NCI-H82 treated with DMSO at 0.1 percent for 48 hours (cell line): ENCODE measurements around the gene STUM.
"Not testable (repeated sequence)": the region's sequence is repeated elsewhere in the genome, so short reads cannot be mapped to it uniquely, and the experiment has no call there.

Experiments used
- DNase-seq: peaks from one replicate; lab custom pipeline; 2025; ENCODE audit not compliant: unreplicated experiment; lab: John Stamatoyannopoulos, UW

The STUM gene

GRCh38 chr1:226603022-226603857, 54.7 kb downstream of the STUM start:
- no peak for DNase-seq

- DNase-seq, result no peak
Observed at GRCh38 chr1:226603858-226604559, 55.4 kb downstream of the STUM start.

- no peak for DNase-seq
Observed at GRCh38 chr1:226604560-226605317, 56.2 kb downstream of the STUM start.

- no peak for DNase-seq
Observed at GRCh38 chr1:226605318-226605950, 56.9 kb downstream of the STUM start.

- no peak for DNase-seq
Observed at GRCh38 chr1:226606311-226607267, 58.0 kb downstream of the STUM start.

- DNase-seq, result no peak
Observed at GRCh38 chr1:226607268-226607660, 58.7 kb downstream of the STUM start.

GRCh38 chr1:226607821-226608220, 59.3 kb downstream of the STUM start:
- no peak for DNase-seq

- peak; percentile 88 for DNase-seq
Observed at GRCh38 chr1:226608699-226609505, 60.3 kb downstream of the STUM start.

- no peak for DNase-seq
Observed at GRCh38 chr1:226609836-226610455, 61.4 kb downstream of the STUM start.

GRCh38 chr1:226610671-226611070, 62.1 kb downstream of the STUM start:
- no peak for DNase-seq

- DNase-seq, result no peak
Observed at GRCh38 chr1:226611301-226611700, 62.7 kb downstream of the STUM start.

GRCh38 chr1:226611980-226612379, 63.4 kb downstream of the STUM start:
- DNase-seq, result not testable (repeated sequence)

GRCh38 chr1:226615876-226616275, 67.3 kb downstream of the STUM start:
- DNase-seq, result no peak

GRCh38 chr1:226616636-226617035, 68.1 kb downstream of the STUM start:
- DNase-seq, result no peak

- DNase-seq, result no peak
Observed at GRCh38 chr1:226617109-226617508, 68.5 kb downstream of the STUM start.

- not testable (repeated sequence) for DNase-seq
Observed at GRCh38 chr1:226617719-226618118, 69.2 kb downstream of the STUM start.

- DNase-seq, result no peak
Observed at GRCh38 chr1:226618380-226618779, 69.8 kb downstream of the STUM start.

- no peak for DNase-seq
Observed at GRCh38 chr1:226619031-226619430, 70.5 kb downstream of the STUM start.

GRCh38 chr1:226622012-226622411, 73.4 kb downstream of the STUM start:
- DNase-seq, result no peak
